Left lung (tissue), 10 donors: Measurements from ENCODE around the gene PIGL. TPM values are rescaled to one million over a fixed set of nuclear protein-coding genes. Genes with fewer than 3 reads are reported as not detected.

ENCODE experiments used
- ATAC-seq: fragments of 200-7000 bp; cut with Tn5 transposase; one replicate; pipeline ENCODE4 v1.9.1; 2020; ENCODE audit warnings: moderate library complexity
- DNase-seq, 4 donors: peaks; one replicate each; pipeline ENCODE4 v3.0.0-alpha.2; 2013 to 2020
- H3K27ac ChIP-seq, 2 donors: fragments of 200-600 bp; sonication (generic) in 1 of 2; one replicate each; pipeline versions ENCODE4 v1.5.0 to v1.8.0; 2020 to 2021
- H3K27me3 ChIP-seq, 2 donors: fragments of 200-600 bp; sonication (generic) in 1 of 2; one replicate each; pipeline versions ENCODE4 v1.5.0 to v1.8.0; 2020 to 2021
- H3K36me3 ChIP-seq, 2 donors: fragments of 200-600 bp; sonication (generic) in 1 of 2; one replicate each; pipeline versions ENCODE4 v1.5.0 to v1.8.0; 2020 to 2021
- H3K4me1 ChIP-seq, 2 donors: fragments of 200-600 bp; one replicate each; pipeline ENCODE4 v1.8.0; 2021
- H3K4me3 ChIP-seq, 2 donors: fragments of 200-600 bp; sonication (generic) in 1 of 2; one replicate each; pipeline versions ENCODE4 v1.5.0 to v1.8.0; 2020 to 2021; ENCODE audit warnings: mild to moderate bottlenecking in 1 of 2
- H3K9me3 ChIP-seq, 2 donors: fragments of 200-600 bp; sonication (generic) in 1 of 2; one replicate each; pipeline versions ENCODE4 v1.5.0 to v1.8.0; 2020 to 2021
- intact Hi-C, 2 donors: fragments of 100-400 bp; cut with DNase I; formaldehyde crosslinking; loops; one replicate each; pipeline versions ENCODE4 v1.11.2 to v1.14.2; 2022
- polyA plus RNA-seq, 6 donors: library from polyadenylated mRNA; unstranded; fragments of 120-200 nt; gene quantifications; one replicate each; pipeline ENCODE4 v1.2.1, GENCODE V29; 2013; ENCODE audit not compliant: insufficient read length in 6 of 6
- total RNA-seq, 2 donors: library from RNA; stranded (reverse); fragmentation: NEBNext Ultra II Directional; extraction: Animal tissue kit (Norgen Biotek cat#: 25700); gene quantifications; one replicate each; pipeline ENCODE4 v1.2.1, GENCODE V29; 2021
- TF ChIP-seq, protein P1 (sequence below), 2 donors: fragments of 200-600 bp; sonication (generic) in 1 of 2; IDR thresholded peaks; one replicate each; pipeline versions ENCODE4 v1.5.0 to v1.8.0; 2021; ENCODE audit warnings: antibody characterized with exemption in 2 of 2
- donor health status: DM: no; HTN: yes; CAD: no.
- donor health status: DM: no; HTN: no; CAD: no.

PIGL gene
- total and polyA plus RNA-seq, 8 donors: 15.9 to 56.0 (median 40.5) TPM

DNA sequence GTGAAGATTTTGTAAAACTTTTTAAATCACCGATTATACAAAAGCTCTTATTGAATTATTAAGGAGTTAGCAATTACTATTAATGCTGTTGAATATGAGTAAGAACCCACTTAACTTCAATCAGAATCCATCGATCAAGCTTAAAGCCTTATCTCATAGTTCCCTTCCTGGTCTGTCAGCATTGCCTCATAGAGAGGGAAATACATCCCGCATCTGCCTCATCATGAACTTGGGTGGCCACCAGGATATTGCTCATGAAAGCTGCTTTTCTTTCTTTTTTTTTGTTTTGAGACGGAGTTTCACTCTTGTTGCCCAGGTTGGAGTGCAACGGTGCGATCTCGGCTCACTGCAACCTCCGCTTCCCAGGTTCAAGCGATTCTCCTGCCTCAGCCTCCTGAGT lies 66.7 kb downstream of the PIGL start:
- DNase-seq: peak in 1 of 4 donors; percentile 35
- TF ChIP-seq, protein P1, sequence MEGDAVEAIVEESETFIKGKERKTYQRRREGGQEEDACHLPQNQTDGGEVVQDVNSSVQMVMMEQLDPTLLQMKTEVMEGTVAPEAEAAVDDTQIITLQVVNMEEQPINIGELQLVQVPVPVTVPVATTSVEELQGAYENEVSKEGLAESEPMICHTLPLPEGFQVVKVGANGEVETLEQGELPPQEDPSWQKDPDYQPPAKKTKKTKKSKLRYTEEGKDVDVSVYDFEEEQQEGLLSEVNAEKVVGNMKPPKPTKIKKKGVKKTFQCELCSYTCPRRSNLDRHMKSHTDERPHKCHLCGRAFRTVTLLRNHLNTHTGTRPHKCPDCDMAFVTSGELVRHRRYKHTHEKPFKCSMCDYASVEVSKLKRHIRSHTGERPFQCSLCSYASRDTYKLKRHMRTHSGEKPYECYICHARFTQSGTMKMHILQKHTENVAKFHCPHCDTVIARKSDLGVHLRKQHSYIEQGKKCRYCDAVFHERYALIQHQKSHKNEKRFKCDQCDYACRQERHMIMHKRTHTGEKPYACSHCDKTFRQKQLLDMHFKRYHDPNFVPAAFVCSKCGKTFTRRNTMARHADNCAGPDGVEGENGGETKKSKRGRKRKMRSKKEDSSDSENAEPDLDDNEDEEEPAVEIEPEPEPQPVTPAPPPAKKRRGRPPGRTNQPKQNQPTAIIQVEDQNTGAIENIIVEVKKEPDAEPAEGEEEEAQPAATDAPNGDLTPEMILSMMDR (IDR thresholded peaks at IDR 0.05): no peak
- peaks cover 27 to 53% of the 10 kb centered on the region in 2 donors for H3K4me1 ChIP-seq
- no peak overlapping the region for H3K4me3 ChIP-seq
- no peaks in the 10 kb centered on the region for H3K36me3 ChIP-seq
- no peaks in the 10 kb centered on the region for H3K27me3 ChIP-seq
- intact Hi-C loops: no loop called here
- no peak overlapping the region for H3K27ac ChIP-seq
- ATAC-seq: no peak
- no peaks in the 10 kb centered on the region for H3K9me3 ChIP-seq

DNA sequence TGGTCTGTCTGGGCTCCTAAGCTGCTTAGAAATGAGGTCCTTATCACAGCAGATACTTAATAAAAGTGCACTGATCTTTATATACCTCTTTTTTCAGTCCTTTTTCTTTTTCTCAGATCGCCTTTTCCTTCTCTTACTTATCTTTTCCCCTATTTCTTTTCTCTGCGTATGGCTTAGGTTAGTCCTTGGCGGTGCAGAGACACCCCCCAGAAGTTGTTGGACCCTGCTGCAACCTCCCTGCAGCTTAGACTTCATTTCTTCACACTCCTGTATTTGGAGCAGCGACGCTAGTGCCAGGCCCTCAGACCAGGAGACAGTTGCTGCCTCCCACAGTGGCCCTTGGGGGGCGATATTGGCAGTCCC lies 68.6 kb downstream of the PIGL start:
- Histone ChIP-seq H3K27ac (peak overlapping the region; percentile 87 to 97), H3K9me3 (no peaks in the 10 kb centered on the region), H3K36me3 (no peaks in the 10 kb centered on the region), H3K4me3 (peak overlapping the region in 1 of 2 donors; percentile 18), H3K27me3 (no peaks in the 10 kb centered on the region), H3K4me1 (peaks cover 27 to 60% of the 10 kb centered on the region in 2 donors)
- intact Hi-C loops: no loop called here
- TF ChIP-seq, protein P1 (IDR thresholded peaks at IDR 0.05): peak in 1 of 2 donors; percentile 12
- no peak for ATAC-seq
- DNase-seq: peak in 1 of 4 donors; percentile 3

DNA sequence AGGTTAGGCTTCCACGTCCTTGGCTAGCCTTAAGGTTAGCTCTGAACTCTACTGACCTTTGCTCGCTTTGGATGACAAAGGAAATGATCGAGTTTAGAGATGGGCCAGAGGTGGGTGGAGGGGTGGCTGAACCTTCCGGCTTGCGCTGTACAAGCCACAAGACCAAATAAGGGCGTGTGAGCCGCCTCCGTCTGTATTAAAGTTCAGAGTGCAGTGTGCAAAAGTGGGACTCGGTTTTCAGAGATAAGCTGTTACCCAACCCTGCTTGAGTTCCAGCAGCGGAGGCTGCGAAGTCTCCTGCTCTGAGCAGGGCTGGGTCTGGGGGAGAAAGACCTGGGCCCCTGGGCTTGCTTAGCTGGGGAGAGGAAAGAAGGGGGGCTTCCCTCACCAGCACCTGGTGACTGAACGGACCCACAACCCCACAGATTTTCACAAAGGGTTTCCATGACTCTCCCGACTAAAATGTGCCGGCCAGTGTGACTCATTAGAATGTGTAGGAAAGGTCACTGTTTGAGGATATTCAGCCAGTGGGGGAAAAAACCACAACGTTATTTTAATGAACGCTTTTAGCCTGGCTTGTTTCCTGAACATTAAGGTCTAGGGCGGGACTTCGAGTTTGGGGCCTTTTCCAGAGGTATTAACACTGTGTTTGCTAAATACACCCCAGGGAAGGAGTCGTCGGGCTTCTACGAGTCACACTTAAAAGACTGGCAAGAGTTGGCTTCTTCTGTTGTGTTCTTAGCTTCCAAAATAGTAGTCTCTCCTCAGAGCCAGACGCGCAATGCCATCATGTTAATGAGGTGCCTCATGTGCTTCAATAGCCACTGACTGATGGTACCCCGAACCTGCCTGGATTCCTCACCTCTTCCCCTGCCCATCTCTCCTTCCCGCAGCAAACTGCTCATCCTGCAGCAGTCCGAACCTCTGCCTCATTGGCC lies 69.3 kb downstream of the PIGL start:
- no peaks in the 10 kb centered on the region for H3K27me3 ChIP-seq
- peak overlapping the region in 1 of 2 donors; percentile 18 for H3K4me3 ChIP-seq
- TF ChIP-seq, protein P1 (IDR thresholded peaks at IDR 0.05): peak in 1 of 2 donors; percentile 6
- H3K27ac ChIP-seq: peak overlapping the region; percentile 87 to 97
- DNase-seq: peak; percentile 74 to 88 (median 86)
- ATAC-seq: peak; percentile 88
- no peaks in the 10 kb centered on the region for H3K9me3 ChIP-seq
- H3K36me3 ChIP-seq: no peaks in the 10 kb centered on the region
- intact Hi-C loops: no loop called here
- peaks cover 27 to 60% of the 10 kb centered on the region in 2 donors for H3K4me1 ChIP-seq

DNA sequence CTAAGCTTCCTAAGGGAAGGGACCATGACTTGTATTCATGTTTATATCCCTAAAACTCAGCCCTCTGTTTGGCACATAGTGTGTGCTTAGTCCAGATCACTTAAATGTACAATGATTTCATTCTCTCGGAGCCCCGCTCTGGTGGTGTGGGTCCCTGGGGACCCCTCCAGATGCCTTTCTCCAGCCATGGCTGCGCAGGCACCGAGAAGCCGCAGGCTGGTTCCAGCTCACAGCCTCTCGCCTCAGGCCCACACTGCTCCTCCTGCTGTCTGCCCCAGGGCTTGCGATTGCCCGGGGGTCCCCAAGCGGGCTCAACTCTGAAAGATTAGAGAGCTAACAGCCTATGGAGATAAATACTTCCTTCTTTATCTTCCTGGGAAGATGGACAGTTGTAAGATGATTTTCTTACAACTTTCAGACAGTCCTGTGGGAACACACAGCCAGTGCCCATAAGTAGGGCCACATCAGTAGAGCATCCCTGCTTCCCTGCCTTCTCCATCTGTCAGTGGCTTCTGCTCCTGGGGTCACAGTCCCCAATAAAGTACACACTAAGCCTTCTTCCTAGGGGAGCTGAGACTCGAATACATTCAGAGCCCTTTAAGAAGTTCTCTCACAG lies 70.0 kb downstream of the PIGL start:
- peak overlapping the region; percentile 87 to 97 for H3K27ac ChIP-seq

More for the DNA sequence above, 70.0 kb downstream of the PIGL start:
- ATAC-seq: peak; percentile 2
- intact Hi-C loops: no loop called here
- Histone ChIP-seq H3K4me3 (no peak overlapping the region), H3K27me3 (no peaks in the 10 kb centered on the region), H3K36me3 (no peaks in the 10 kb centered on the region), H3K9me3 (no peaks in the 10 kb centered on the region), H3K4me1 (peaks cover 27 to 60% of the 10 kb centered on the region in 2 donors)
- TF ChIP-seq, protein P1 (IDR thresholded peaks at IDR 0.05): no peak
- no peak for DNase-seq
